GM23338 (cell line): Measurements from ENCODE around the gene MAP3K9. TPM values are rescaled to one million over a fixed set of nuclear protein-coding genes. Genes with fewer than 3 reads are reported as not detected.
A peak's percentile ranks its signal among the peaks of the same experiment; 100 is the strongest.

Experiments used
- ATAC-seq: fragments of 200-7000 bp; cut with Tn5 transposase; 3 replicates; pipeline ENCODE4 v1.9.1; 2020
- DNase-seq: peaks from one replicate; pipeline ENCODE4 v3.0.0-alpha.2; 2015; ENCODE audit warnings: low spot score
- H2AFZ ChIP-seq: fragments of 200-600 bp; sonication (generic); 2 replicates; pipeline ENCODE4 v1.8.0; 2016; ENCODE audit warnings: antibody characterized with exemption, mild to moderate bottlenecking, moderate library complexity
- H3F3A ChIP-seq: fragments of 200-600 bp; sonication (generic); replicated peaks from 2 replicates; pipeline ENCODE4 v1.8.0; 2017; ENCODE audit warnings: antibody characterized with exemption, mixed run types, low read depth
- H3K27ac ChIP-seq: fragments of 200-600 bp; sonication (generic); 2 replicates; pipeline ENCODE4 v1.6.1; 2016; ENCODE audit warnings: low read depth
- H3K27me3 ChIP-seq: fragments of 200-600 bp; sonication (generic); 2 replicates; pipeline ENCODE4 v1.8.0; 2016; ENCODE audit warnings: mild to moderate bottlenecking, mixed run types, moderate library complexity; ENCODE audit not compliant: insufficient read depth
- H3K36me3 ChIP-seq: fragments of 200-600 bp; sonication (generic); 2 replicates; pipeline ENCODE4 v1.8.0; 2016; ENCODE audit warnings: mild to moderate bottlenecking; ENCODE audit not compliant: insufficient read depth
- H3K4me1 ChIP-seq: fragments of 200-600 bp; sonication (generic); 2 replicates; pipeline ENCODE4 v1.8.0; 2016; ENCODE audit warnings: mild to moderate bottlenecking, moderate library complexity; ENCODE audit not compliant: insufficient read depth
- H3K4me2 ChIP-seq: fragments of 200-600 bp; sonication (generic); 2 replicates; pipeline ENCODE4 v1.7.1; 2017; ENCODE audit warnings: mixed run types
- H3K4me3 ChIP-seq: fragments of 200-600 bp; sonication (generic); 2 replicates; pipeline ENCODE4 v1.6.1; 2016; ENCODE audit warnings: mixed run types
- H3K79me2 ChIP-seq: fragments of 200-600 bp; sonication (generic); replicated peaks from 2 replicates; pipeline ENCODE4 v1.8.0; 2017; ENCODE audit warnings: mild to moderate bottlenecking; ENCODE audit not compliant: insufficient read depth
- H3K9me2 ChIP-seq: fragments of 200-600 bp; sonication (generic); 2 replicates; pipeline ENCODE4 v1.8.0; 2017; ENCODE audit not compliant: insufficient read depth
- H4K20me1 ChIP-seq: fragments of 200-600 bp; sonication (generic); replicated peaks from 2 replicates; pipeline ENCODE4 v1.8.0; 2017; ENCODE audit warnings: mild to moderate bottlenecking; ENCODE audit not compliant: insufficient read depth
- H3K27ac Mint-ChIP-seq: 2 replicates; pipeline ENCODE4 v1.8.0; 2020; ENCODE audit warnings: inconsistent platforms, mild to moderate bottlenecking, moderate library complexity, mixed read lengths
- H3K27me3 Mint-ChIP-seq: 3 replicates; pipeline ENCODE4 v1.8.0; 2022; ENCODE audit warnings: low read depth, mild to moderate bottlenecking, moderate library complexity, mixed read lengths, inconsistent platforms; ENCODE audit not compliant: insufficient read depth, poor library complexity
- H3K36me3 Mint-ChIP-seq: 3 replicates; pipeline ENCODE4 v1.8.0; 2021; ENCODE audit warnings: low read depth, mild to moderate bottlenecking, inconsistent platforms, moderate library complexity, mixed read lengths
- H3K4me1 Mint-ChIP-seq: 3 replicates; pipeline ENCODE4 v1.8.0; 2020; ENCODE audit warnings: mild to moderate bottlenecking, inconsistent platforms, mixed read lengths
- H3K4me3 Mint-ChIP-seq: 3 replicates; pipeline ENCODE4 v1.8.0; 2021; ENCODE audit warnings: moderate library complexity, mild to moderate bottlenecking, inconsistent platforms, mixed read lengths
- H3K9me3 Mint-ChIP-seq: 3 replicates; pipeline ENCODE4 v1.8.0; 2020; ENCODE audit warnings: moderate library complexity, mild to moderate bottlenecking, inconsistent platforms, mixed read lengths
- CREB1 ChIP-seq: fragments of 250-450 bp; sonication (Bioruptor Pico); IDR thresholded peaks from 2 replicates; pipeline ENCODE4 v1.5.0; 2020; ENCODE audit warnings: low read depth, mild to moderate bottlenecking, moderate library complexity
- CTCF ChIP-seq, 2 experiments: fragments of 200-600 bp in 1 of 2; sonication (generic) in 1 of 2; conservative IDR thresholded peaks; 2 replicates each; pipeline versions ENCODE4 v1.5.1 to v1.6.1; 2016 to 2017; ENCODE audit warnings: antibody characterized with exemption in 2 of 2, low read depth in 2 of 2, mild to moderate bottlenecking in 2 of 2, moderate library complexity in 1 of 2
- EZH2phosphoT487 ChIP-seq: fragments of 200-600 bp; sonication (generic); IDR thresholded peaks from one replicate; pipeline ENCODE4 v1.8.1; 2018; ENCODE audit warnings: antibody characterized with exemption; ENCODE audit not compliant: unreplicated experiment
- JUNB ChIP-seq: IDR thresholded peaks from one replicate; pipeline ENCODE4 v1.6.1; 2016; ENCODE audit warnings: antibody characterized with exemption; ENCODE audit not compliant: unreplicated experiment
- NANOG ChIP-seq: IDR thresholded peaks from 2 replicates; pipeline ENCODE4 v1.6.1; 2016; ENCODE audit warnings: antibody characterized with exemption, borderline replicate concordance
- POLR2AphosphoS5 ChIP-seq: IDR thresholded peaks from 2 replicates; pipeline ENCODE4 v1.6.1; 2016; ENCODE audit warnings: antibody characterized with exemption, low read depth
- ZNF114 ChIP-seq: fragments of 250-450 bp; sonication (Bioruptor Pico); IDR thresholded peaks from 2 replicates; pipeline ENCODE4 v1.5.0; 2020; ENCODE audit warnings: mild to moderate bottlenecking, moderate library complexity
- ZNF462 ChIP-seq: fragments of 250-450 bp; sonication (Bioruptor Pico); IDR thresholded peaks from 2 replicates; pipeline ENCODE4 v1.5.0; 2020; ENCODE audit warnings: mild to moderate bottlenecking, moderate library complexity
- polyA plus RNA-seq: library from polyadenylated mRNA; unstranded; fragments of >200 nt; fragmentation: Nextera tagmentation; extraction: Ambion mirVana; gene quantifications from 2 replicates; pipeline ENCODE4 v1.2.1, GENCODE V29; 2016
- total RNA-seq: library from RNA; depleted of rRNA; stranded (reverse); fragments of >200 nt; shearing (Covaris generic); gene quantifications from 2 replicates; pipeline ENCODE4 v1.2.3, GENCODE V29; 2014
- TF ChIP-seq, protein P1 (sequence below): IDR thresholded peaks from 2 replicates; pipeline ENCODE4 v1.6.1; 2016; ENCODE audit warnings: antibody characterized with exemption

The MAP3K9 gene
- total and polyA plus RNA-seq, 2 experiments from 2014 or later, result 5.3 to 30.8 TPM

- Histone ChIP-seq H3K27ac (no peak overlapping the region), H2AFZ (no peak overlapping the region), H4K20me1 (no peaks in the 10 kb centered on the region), H3K36me3 (no peaks in the 10 kb centered on the region), H3K4me3 (no peak overlapping the region), H3K4me2 (no peak overlapping the region), H3K79me2 (no peaks in the 10 kb centered on the region), H3K27me3 (no peaks in the 10 kb centered on the region), H3K4me1 (peaks cover 26% of the 10 kb centered on the region), H3F3A (peaks cover 7% of the 10 kb centered on the region; the same call in 1 of the 2 replicates), H3K9me2 (no peaks in the 10 kb centered on the region)
- Mint-ChIP-seq H3K9me3 (no peaks in the 10 kb centered on the region; the same call in 2 of the 3 replicates), H3K27ac (0 out of 2 replicates have a peak overlapping the region, but pooled peaks have one; percentile 1), H3K4me3 (no peak overlapping the region), H3K4me1 (peaks cover 38% of the 10 kb centered on the region), H3K36me3 (no peaks in the 10 kb centered on the region), H3K27me3 (peaks cover 14% of the 10 kb centered on the region)
- peak; percentile 89 for DNase-seq
- TF ChIP-seq CTCF (conservative IDR thresholded peaks at IDR 0.05; ENCODE audit: low read depth in 2 of 2) (peak; percentile 72 to 92), ZNF114 (CRISPR knock-in tag) (no peak)
- peak; percentile 18; the same call in 2 of the 3 replicates for ATAC-seq
These were observed 95.2 kb downstream of the MAP3K9 start for GRCh38 chr14:70714055-70714550.

- Histone ChIP-seq H3K79me2 (no peaks in the 10 kb centered on the region), H2AFZ (peak overlapping the region; percentile 5; the same call in 1 of the 2 replicates), H3K4me3 (no peak overlapping the region), H3K27me3 (no peaks in the 10 kb centered on the region), H3K4me2 (no peak overlapping the region), H3F3A (peaks cover 7% of the 10 kb centered on the region; the same call in 1 of the 2 replicates), H3K4me1 (peaks cover 27% of the 10 kb centered on the region), H3K27ac (peak overlapping the region; percentile 48; the same call in 1 of the 2 replicates), H3K36me3 (no peaks in the 10 kb centered on the region), H3K9me2 (no peaks in the 10 kb centered on the region), H4K20me1 (no peaks in the 10 kb centered on the region)
- H3K27ac Mint-ChIP-seq, result peak overlapping the region; percentile 86
- DNase-seq, result peak; percentile 44
- no peaks in the 10 kb centered on the region; the same call in 2 of the 3 replicates for H3K9me3 Mint-ChIP-seq
- TF ChIP-seq, protein P1, sequence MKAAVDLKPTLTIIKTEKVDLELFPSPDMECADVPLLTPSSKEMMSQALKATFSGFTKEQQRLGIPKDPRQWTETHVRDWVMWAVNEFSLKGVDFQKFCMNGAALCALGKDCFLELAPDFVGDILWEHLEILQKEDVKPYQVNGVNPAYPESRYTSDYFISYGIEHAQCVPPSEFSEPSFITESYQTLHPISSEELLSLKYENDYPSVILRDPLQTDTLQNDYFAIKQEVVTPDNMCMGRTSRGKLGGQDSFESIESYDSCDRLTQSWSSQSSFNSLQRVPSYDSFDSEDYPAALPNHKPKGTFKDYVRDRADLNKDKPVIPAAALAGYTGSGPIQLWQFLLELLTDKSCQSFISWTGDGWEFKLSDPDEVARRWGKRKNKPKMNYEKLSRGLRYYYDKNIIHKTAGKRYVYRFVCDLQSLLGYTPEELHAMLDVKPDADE, result no peak
- TF ChIP-seq NANOG (no peak), EZH2phosphoT487 (no peak), CREB1 (CRISPR knock-in tag) (no peak), POLR2AphosphoS5 (no peak), ZNF462 (CRISPR knock-in tag) (no peak), JUNB (no peak)
- peaks cover 41% of the 10 kb centered on the region for H3K4me1 Mint-ChIP-seq
- peaks cover 14% of the 10 kb centered on the region for H3K27me3 Mint-ChIP-seq
- peak; percentile 19 for ATAC-seq
- no peak overlapping the region for H3K4me3 Mint-ChIP-seq
- no peaks in the 10 kb centered on the region for H3K36me3 Mint-ChIP-seq
These were observed 95.8 kb downstream of the MAP3K9 start for GRCh38 chr14:70713511-70713916.
